Stimulated activated effector memory CD8-positive, alpha-beta T cell treated with anti-CD3 and anti-CD28 coated beads, Interleukin-12 subunit alpha, Interleukin-12 subunit beta, amount 100 ng/mL, for 72 hours (primary cell): ENCODE data around the gene OR5V1.
"Not testable (repeated sequence)": the region's sequence is repeated elsewhere in the genome, so short reads cannot be mapped to it uniquely, and the experiment has no call there.

Experiments used
- ATAC-seq: fragments of 150-1000 bp; cut with Tn5 transposase; 2 replicates; pipeline ENCODE4 v1.10.0; 2021
- DNase-seq, 2 donors: peaks; one replicate each; pipeline ENCODE4 v3.0.0; 2021 to 2022; ENCODE audit warnings: low spot score in 2 of 2
- H3K27ac Mint-ChIP-seq: one replicate; pipeline ENCODE4 v1.8.0; 2022; ENCODE audit warnings: mild to moderate bottlenecking, mixed read lengths
- H3K36me3 Mint-ChIP-seq: one replicate; pipeline ENCODE4 v1.8.0; 2022; ENCODE audit warnings: mild to moderate bottlenecking, mixed read lengths
- H3K4me1 Mint-ChIP-seq: one replicate; pipeline ENCODE4 v1.8.0; 2022; ENCODE audit warnings: mixed read lengths
- H3K4me3 Mint-ChIP-seq: one replicate; pipeline ENCODE4 v1.8.0; 2022; ENCODE audit warnings: mild to moderate bottlenecking, mixed read lengths
- H3K9me3 Mint-ChIP-seq: one replicate; pipeline ENCODE4 v1.8.0; 2022; ENCODE audit warnings: mixed read lengths

The OR5V1 gene

DNA sequence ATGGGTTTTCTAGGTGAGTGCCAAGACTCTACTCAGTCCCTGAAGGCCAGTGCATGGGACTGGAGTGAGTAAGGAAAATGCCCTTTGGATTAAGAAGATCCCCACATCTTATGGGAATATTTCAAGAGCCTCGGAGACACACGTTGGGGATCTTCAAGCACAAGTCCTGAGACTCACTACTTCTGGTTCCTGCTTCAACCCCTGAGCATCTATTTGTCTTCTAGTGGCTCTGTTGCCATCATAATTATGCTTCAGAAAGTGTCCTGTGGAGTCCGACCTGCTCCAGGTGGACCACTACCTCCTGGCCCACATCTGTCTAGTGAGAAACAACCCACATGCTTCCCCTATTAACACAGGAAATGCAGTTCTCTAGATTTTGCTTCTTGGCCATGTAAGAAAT lies at the start of gene OR5V1:
Gene OR5V1, minus strand, starts transcription at position 101 of the 400 bp plus-strand sequence. CDS start 12,670 bp downstream, outside the sequence.
- no peaks in the 10 kb centered on the region for H3K36me3 Mint-ChIP-seq
- no peak within 1 kb of the TSS for H3K27ac Mint-ChIP-seq
- no peak for ATAC-seq
- no peaks in the 10 kb centered on the region for H3K4me1 Mint-ChIP-seq
- no peaks in the 10 kb centered on the region for H3K9me3 Mint-ChIP-seq
- DNase-seq = no peak
- H3K4me3 Mint-ChIP-seq = no peak within 1 kb of the TSS

DNA sequence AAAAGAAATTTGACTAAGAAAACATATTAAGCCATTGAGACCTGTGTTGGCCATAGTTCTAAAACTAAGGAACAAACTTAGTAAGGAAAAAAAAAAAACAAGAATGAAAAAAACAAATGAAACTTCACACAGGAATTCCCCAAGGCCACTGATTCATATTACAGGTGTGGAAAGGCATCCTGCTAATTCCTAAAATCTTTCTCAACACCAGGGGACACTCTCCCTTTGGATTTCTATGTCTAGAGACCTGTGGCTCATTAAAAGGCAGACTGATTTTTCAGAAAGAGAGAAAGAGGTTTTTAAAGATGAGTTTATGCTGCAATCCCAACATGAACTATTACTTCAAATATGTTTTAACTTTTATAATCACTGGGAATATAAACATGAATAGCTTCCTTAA lies 45.9 kb upstream of the OR5V1 start, which contains the start of gene OR12D1:
Gene OR12D1, plus strand, starts transcription at position 341 of the 400 bp plus-strand sequence.
- no peaks in the 10 kb centered on the region for H3K4me1 Mint-ChIP-seq
- peaks cover 6% of the 10 kb centered on the region for H3K9me3 Mint-ChIP-seq
- no peaks in the 10 kb centered on the region for H3K36me3 Mint-ChIP-seq
- H3K4me3 Mint-ChIP-seq = no peak within 1 kb of the TSS
- DNase-seq (no peak), ATAC-seq (no peak)
- H3K27ac Mint-ChIP-seq = no peak within 1 kb of the TSS

DNA sequence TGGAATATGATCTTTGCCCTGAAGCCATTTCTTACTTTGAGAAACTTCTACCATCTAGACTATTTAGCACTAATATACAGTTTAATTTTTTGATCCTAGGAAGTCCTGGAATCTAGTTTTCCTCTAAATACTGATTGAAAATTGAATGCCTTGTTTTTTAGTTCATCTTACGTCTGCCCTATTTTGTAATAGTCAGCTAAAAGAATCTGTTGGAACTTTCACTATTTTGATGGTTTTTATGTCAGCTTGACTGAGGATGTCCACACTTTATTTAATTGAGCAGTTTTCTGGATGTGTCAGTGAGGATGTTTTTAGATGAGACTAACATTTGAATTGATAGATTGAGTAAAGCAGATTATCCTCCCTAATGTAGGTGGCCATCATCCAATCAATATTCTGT lies 35.1 kb upstream of the OR5V1 start:
- Mint-ChIP-seq H3K4me1 (no peaks in the 10 kb centered on the region), H3K9me3 (no peaks in the 10 kb centered on the region), H3K27ac (no peak overlapping the region), H3K4me3 (no peak overlapping the region), H3K36me3 (no peaks in the 10 kb centered on the region)
- ATAC-seq (no peak), DNase-seq (no peak)

DNA sequence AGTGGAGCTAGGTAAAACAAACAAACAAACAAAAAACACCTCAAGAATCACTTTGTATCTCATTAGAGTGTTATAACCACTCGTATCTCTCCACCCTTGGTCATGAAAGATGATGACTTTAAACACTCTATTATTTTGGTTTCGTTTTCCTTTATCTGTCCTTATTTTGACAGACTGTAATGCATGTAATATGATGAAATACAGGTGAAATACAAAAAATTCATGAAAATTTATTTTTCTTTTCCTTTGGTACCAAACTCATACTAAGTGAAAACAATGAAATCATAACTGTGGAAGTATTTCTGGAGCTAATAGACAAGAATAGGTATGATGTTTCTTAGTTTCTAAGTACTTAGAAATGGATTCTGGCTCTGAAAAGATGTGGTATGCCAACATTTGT lies 30.9 kb upstream of the OR5V1 start:
- no peaks in the 10 kb centered on the region for H3K4me1 Mint-ChIP-seq
- no peak for ATAC-seq
- no peaks in the 10 kb centered on the region for H3K9me3 Mint-ChIP-seq
- H3K27ac Mint-ChIP-seq = no peak overlapping the region
- no peak overlapping the region for H3K4me3 Mint-ChIP-seq
- no peak for DNase-seq
- H3K36me3 Mint-ChIP-seq = no peaks in the 10 kb centered on the region

DNA sequence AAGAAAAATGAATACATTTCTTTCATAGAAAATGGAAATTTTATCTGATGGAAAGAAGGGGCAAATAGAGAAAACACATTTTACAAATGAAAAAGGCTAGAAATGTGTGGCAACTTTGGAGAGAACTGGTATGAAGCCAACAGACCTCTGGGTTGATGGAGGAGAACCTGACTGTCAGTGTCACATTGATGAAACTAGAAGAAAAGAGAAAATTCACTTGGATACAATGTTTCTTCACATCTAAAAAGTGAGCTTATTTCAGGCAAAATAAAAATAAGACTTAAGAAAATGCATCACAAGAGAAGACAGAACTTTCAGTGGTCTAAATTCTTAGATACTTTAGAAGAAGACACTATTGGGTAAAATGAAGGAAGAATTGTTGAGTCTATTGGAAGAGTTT lies 26.7 kb upstream of the OR5V1 start, which contains the start of gene OR12D2:
Gene OR12D2, plus strand, starts transcription at position 301 of the 400 bp plus-strand sequence. CDS start 1,069 bp downstream, outside the sequence.
- no peaks in the 10 kb centered on the region for H3K36me3 Mint-ChIP-seq
- no peak within 1 kb of the TSS for H3K4me3 Mint-ChIP-seq
- no peaks in the 10 kb centered on the region for H3K4me1 Mint-ChIP-seq
- H3K9me3 Mint-ChIP-seq = no peaks in the 10 kb centered on the region
- H3K27ac Mint-ChIP-seq = no peak within 1 kb of the TSS
- no peak for DNase-seq
- no peak for ATAC-seq

DNA sequence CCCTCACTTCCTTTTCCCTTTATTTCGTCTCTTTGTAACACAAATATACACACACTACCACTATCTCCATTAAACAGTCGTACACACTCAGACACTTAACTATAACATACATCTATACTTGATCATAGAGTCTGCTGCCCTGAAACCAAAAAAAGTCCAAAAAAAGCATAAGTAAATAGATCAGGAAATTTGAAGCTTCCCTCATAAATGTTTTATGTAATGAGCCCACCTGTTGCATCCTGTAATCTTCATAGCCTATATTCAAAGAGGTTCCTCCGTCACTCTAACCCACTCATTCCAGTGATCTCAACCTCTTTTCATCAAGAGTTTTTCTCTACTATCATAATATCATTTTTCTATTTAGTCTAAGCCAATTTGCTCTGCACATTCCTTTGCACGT lies 19.9 kb upstream of the OR5V1 start:
- ATAC-seq = no peak
- no peaks in the 10 kb centered on the region for H3K9me3 Mint-ChIP-seq
- H3K27ac Mint-ChIP-seq = no peak overlapping the region
- no peak overlapping the region for H3K4me3 Mint-ChIP-seq
- no peaks in the 10 kb centered on the region for H3K4me1 Mint-ChIP-seq
- H3K36me3 Mint-ChIP-seq = no peaks in the 10 kb centered on the region
- no peak for DNase-seq

DNA sequence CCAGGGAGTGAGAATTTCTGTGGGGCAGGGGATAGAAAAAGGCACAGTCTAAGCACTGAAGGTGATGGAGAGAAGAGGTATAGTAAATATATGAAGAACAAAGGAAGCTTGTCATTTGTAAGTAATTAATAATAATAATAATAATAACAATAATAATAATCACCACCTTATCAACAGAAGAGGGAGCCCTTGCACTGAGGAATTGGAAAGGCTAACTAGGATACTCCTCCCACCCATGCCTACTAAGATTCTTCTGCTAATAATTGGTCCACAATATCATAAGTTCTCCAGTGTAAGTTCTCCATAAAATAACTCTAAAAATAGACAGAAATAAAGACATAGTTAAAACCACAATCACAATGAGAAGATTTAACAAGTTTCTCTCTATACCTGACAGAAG lies 7.3 kb upstream of the OR5V1 start:
- H3K36me3 Mint-ChIP-seq = no peaks in the 10 kb centered on the region
- no peaks in the 10 kb centered on the region for H3K9me3 Mint-ChIP-seq
- H3K27ac Mint-ChIP-seq = no peak overlapping the region
- DNase-seq = no peak
- no peaks in the 10 kb centered on the region for H3K4me1 Mint-ChIP-seq
- no peak for ATAC-seq
- H3K4me3 Mint-ChIP-seq = no peak overlapping the region

DNA sequence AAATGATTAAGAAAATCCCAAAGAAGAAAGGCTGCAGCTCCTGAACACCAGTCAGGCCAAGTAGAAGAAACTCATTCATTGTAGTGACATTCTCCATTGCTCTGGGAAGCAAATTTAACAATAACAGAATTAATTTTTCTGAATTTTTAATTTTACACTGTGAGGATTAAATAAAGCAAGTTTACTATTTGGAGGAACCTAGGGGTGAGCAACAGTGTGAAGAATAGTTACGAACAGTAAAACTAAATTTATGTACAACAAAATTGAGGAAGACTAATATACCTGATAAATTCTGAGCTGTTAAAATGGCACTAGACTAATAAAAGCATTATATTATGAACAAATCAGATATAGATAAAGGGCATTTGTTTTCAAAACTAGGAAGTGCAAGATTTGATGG lies 6.5 kb upstream of the OR5V1 start, which contains the start of gene OR12D3:
Gene OR12D3, minus strand, starts transcription at position 101 of the 400 bp plus-strand sequence. Its CDS starts 4 bp downstream, at position 97.
- no peak within 1 kb of the TSS for H3K4me3 Mint-ChIP-seq
- no peaks in the 10 kb centered on the region for H3K9me3 Mint-ChIP-seq
- no peaks in the 10 kb centered on the region for H3K4me1 Mint-ChIP-seq

DNA sequence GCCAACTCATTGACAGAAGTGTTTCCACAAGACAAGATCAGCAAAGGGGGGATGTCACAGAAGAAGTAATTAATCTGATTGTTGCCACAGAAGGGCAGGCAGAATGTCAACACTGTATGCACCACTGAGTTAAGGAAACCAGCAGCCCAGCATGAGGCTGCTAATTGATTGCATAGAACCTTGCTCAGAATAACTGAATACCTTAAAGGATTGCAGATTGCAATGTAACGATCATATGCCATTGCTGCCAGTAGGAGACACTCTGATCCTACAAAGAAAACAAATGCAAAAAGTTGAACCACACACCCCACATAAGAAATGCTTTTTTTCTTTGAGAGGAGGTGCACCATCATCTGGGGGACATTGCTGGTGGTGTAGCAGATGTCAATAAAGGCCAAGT lies 13.1 kb downstream of the OR5V1 start:
- DNase-seq (no peak), ATAC-seq (no peak)
- Mint-ChIP-seq H3K4me1 (no peaks in the 10 kb centered on the region), H3K4me3 (no peak overlapping the region), H3K27ac (no peak overlapping the region), H3K9me3 (peaks cover 4% of the 10 kb centered on the region), H3K36me3 (no peaks in the 10 kb centered on the region)

More for the DNA sequence above, 6.5 kb upstream of the OR5V1 start, which contains the start of gene OR12D3:
- H3K36me3 Mint-ChIP-seq = no peaks in the 10 kb centered on the region
- ATAC-seq (no peak), DNase-seq (no peak)
- H3K27ac Mint-ChIP-seq = no peak within 1 kb of the TSS

DNA sequence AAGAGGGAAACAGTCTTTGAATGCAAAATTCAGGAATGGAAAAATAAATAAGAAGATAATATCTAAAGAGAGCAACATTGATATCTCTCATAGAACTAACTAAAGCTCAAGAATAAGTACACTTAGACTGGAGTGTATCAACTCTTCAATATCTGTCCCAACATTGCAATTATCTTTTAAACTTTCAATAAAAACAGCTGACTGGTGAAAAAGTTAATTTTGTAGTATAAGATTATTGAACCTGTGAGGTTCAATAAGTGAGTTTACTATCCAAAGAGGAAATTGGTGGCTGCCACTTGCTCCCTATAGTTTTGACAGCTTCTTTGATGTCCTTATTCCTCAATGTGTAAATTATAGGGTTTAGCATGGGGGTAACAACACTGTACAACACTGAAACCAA lies 13.7 kb downstream of the OR5V1 start:
- Mint-ChIP-seq H3K9me3 (peaks cover 4% of the 10 kb centered on the region), H3K36me3 (no peaks in the 10 kb centered on the region), H3K4me1 (no peaks in the 10 kb centered on the region), H3K4me3 (no peak overlapping the region), H3K27ac (no peak overlapping the region)
- ATAC-seq (no peak), DNase-seq (no peak)

DNA sequence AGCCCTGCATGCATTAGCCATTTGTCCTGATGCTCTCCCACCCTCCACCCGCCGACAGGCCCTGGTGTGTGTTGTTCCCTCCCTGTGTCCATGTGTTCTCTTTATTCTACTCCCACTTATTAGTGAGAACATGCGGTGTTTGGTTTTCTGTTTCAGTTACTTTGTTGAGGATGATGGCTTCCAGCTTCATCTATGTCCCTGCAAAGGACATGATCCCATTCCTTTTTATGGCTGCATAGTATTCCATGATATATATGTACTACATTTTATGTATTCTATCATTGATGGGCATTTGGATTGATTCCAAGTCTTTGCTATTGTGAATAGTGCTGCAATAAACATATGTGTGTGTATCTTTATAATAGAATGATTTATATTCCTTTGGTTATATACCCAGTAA lies 19.3 kb downstream of the OR5V1 start:
- DNase-seq, ATAC-seq, H3K36me3 Mint-ChIP-seq, H3K4me1 Mint-ChIP-seq, H3K4me3 Mint-ChIP-seq, H3K9me3 Mint-ChIP-seq, H3K27ac Mint-ChIP-seq: not testable (repeated sequence)

DNA sequence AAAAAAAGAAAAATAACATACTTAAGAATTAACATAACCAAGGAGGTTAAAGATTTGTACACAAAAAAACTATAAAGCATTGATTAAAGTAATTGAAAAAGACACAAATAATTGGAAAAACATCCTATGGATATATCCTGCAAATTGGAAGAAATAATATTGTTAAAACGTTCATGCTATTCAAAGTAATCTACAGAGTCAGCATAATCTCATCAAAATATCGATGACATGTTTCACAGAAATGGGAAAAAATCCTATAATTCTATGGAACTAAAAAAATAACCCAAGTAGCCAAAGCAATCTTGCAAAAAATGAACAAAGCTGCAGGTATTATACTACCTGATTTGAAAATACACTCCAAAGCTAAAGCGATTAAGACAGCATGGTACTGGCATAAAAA lies 23.3 kb downstream of the OR5V1 start:
- Mint-ChIP-seq H3K27ac (no peak overlapping the region), H3K9me3 (no peaks in the 10 kb centered on the region), H3K4me3 (no peak overlapping the region)

DNA sequence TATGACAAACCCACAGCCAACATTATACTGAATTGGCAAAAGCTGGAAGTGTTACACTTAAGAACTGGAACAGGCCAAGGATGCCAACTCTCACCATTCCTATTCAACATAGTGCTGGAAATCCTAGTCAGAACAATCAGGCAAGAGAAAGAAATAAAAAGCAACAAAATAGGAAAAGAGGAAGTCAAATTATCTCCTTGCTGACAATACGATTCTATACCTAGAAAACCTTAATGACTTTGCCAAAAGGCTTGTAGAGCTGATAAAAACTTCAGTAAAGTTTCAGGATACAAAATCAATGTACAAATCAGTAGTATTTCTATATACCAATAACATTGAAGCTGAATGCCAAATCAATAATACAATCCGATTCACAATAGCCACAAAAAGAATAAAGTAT lies 32.4 kb downstream of the OR5V1 start:
- H3K4me3 Mint-ChIP-seq = no peak overlapping the region
- ATAC-seq (no peak), DNase-seq (no peak)
- H3K27ac Mint-ChIP-seq = no peak overlapping the region
- no peaks in the 10 kb centered on the region for H3K9me3 Mint-ChIP-seq
- H3K4me1 Mint-ChIP-seq = no peaks in the 10 kb centered on the region
- H3K36me3 Mint-ChIP-seq = no peaks in the 10 kb centered on the region

More for the DNA sequence above, 23.3 kb downstream of the OR5V1 start:
- no peaks in the 10 kb centered on the region for H3K4me1 Mint-ChIP-seq
- DNase-seq (no peak), ATAC-seq (no peak)
- no peaks in the 10 kb centered on the region for H3K36me3 Mint-ChIP-seq

DNA sequence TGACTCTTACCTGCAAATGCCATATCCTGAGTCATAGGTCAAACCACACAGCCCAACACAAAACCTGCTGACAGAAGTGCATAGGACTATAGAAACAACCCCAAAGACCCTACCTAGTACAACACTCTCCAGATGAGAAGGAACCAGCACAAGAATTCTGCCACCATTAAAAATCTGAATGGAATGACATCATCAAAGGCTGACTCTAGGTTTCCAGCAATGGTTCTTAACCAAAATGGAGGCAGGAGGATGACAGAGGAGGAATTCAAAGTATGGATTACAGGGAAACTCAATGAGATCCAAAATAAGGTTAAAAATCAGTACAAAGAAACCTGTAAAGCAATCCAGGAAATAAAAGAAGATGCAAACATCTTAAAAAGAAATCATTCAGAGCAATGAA lies 36.0 kb downstream of the OR5V1 start:
- DNase-seq = no peak
- Mint-ChIP-seq H3K36me3 (no peaks in the 10 kb centered on the region), H3K27ac (no peak overlapping the region), H3K9me3 (no peaks in the 10 kb centered on the region), H3K4me3 (no peak overlapping the region), H3K4me1 (no peaks in the 10 kb centered on the region)
- ATAC-seq = peak; percentile 13

DNA sequence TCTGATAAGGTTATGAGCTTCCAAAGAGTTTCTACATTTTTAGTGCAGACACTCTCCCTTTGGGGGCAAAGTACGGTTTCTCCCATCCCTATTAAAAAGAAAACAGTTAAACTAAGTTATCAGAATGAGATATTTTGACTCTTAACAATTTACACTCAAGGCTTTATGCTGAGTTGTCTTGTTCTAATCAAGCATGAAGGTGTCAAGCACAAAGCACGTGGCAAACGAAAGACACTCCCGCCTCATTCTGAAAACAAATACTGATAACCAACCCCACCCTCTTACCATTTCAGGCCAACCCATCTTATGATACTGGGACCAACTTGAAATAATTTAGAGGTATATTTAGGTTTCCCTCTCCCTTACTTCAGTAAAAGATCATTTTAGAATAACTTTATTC lies 42.9 kb downstream of the OR5V1 start:
- DNase-seq (no peak), ATAC-seq (no peak)
- Mint-ChIP-seq H3K4me1 (no peaks in the 10 kb centered on the region), H3K36me3 (no peaks in the 10 kb centered on the region), H3K9me3 (no peaks in the 10 kb centered on the region), H3K4me3 (no peak overlapping the region), H3K27ac (no peak overlapping the region)

DNA sequence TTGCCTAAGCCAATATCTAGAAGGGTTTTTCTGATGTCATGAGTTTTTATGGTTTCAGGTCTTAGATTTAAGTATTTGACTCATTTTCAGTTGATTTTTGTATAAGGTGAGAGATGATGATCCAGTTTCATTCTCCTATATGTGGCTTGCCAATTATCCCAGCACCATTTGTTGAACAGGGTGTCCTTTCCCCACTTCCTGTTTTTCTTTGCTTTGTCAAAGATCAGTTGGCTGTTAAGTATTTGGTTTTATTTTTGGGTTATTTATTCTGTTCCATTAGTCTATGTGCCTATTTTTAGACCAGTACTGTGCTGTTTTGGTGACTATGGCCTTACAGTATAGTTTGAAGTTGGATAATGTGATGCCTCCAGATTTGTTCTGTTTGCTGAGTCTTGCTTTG lies 45.3 kb downstream of the OR5V1 start:
- H3K4me3 Mint-ChIP-seq, ATAC-seq, H3K36me3 Mint-ChIP-seq, H3K27ac Mint-ChIP-seq, DNase-seq, H3K9me3 Mint-ChIP-seq, H3K4me1 Mint-ChIP-seq: not testable (repeated sequence)

DNA sequence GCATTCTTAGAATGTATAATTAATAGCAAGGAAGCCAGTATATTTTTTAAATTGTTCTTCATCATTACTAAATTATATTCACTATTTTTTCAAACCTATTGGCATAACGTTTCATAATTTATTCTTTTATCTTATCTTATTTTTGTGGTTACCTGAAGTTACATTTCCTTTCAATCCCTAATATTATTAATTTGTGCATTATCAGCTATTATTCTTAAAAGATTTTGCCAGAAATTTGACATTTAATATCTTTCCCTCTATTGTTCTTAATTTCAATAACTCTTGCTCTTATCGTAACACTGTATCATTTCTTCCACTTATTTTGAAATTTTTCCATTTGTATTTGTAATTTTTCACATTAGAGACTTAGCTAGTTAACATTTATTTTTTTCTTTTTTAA lies 48.7 kb downstream of the OR5V1 start:
- H3K9me3 Mint-ChIP-seq = no peaks in the 10 kb centered on the region
- no peak overlapping the region for H3K4me3 Mint-ChIP-seq
- DNase-seq = no peak
- H3K27ac Mint-ChIP-seq = no peak overlapping the region
- H3K4me1 Mint-ChIP-seq = no peaks in the 10 kb centered on the region
- H3K36me3 Mint-ChIP-seq = no peaks in the 10 kb centered on the region
- ATAC-seq = no peak
